GM23248 (cell line): ENCODE data around the gene OXSR1. TPM values are rescaled to one million over a fixed set of nuclear protein-coding genes. Genes with fewer than 3 reads are reported as not detected.

Experiments used
- DNase-seq: peaks from one replicate; pipeline ENCODE4 v3.0.0-alpha.2; 2015
- H2AFZ ChIP-seq: fragments of 200-600 bp; sonication (generic); 2 replicates; pipeline ENCODE4 v1.6.1; 2016; ENCODE audit warnings: antibody characterized with exemption
- H3F3A ChIP-seq: fragments of 200-600 bp; sonication (generic); 2 replicates; pipeline ENCODE4 v1.6.1; 2016; ENCODE audit warnings: mild to moderate bottlenecking, antibody characterized with exemption, mixed run types; ENCODE audit not compliant: insufficient read depth
- H3K27ac ChIP-seq: fragments of 200-600 bp; sonication (generic); 2 replicates; pipeline ENCODE4 v1.5.1; 2016; ENCODE audit warnings: mild to moderate bottlenecking
- H3K27me3 ChIP-seq: fragments of 200-600 bp; sonication (generic); replicated peaks from 2 replicates; pipeline ENCODE4 v1.6.1; 2016; ENCODE audit warnings: mild to moderate bottlenecking; ENCODE audit not compliant: insufficient read depth
- H3K36me3 ChIP-seq: fragments of 200-600 bp; sonication (generic); 2 replicates; pipeline ENCODE4 v1.6.1; 2016; ENCODE audit warnings: low read depth, mild to moderate bottlenecking
- H3K4me1 ChIP-seq: fragments of 200-600 bp; sonication (generic); 2 replicates; pipeline ENCODE4 v1.6.1; 2016; ENCODE audit warnings: mild to moderate bottlenecking; ENCODE audit not compliant: insufficient read depth
- H3K4me2 ChIP-seq: fragments of 200-600 bp; sonication (generic); one replicate; pipeline ENCODE4 v1.6.1; 2016; ENCODE audit warnings: mild to moderate bottlenecking; ENCODE audit not compliant: unreplicated experiment
- H3K4me3 ChIP-seq: fragments of 200-600 bp; sonication (generic); 2 replicates; pipeline ENCODE4 v1.5.1; 2016; ENCODE audit warnings: mild to moderate bottlenecking
- H3K79me2 ChIP-seq: fragments of 200-600 bp; sonication (generic); 2 replicates; pipeline ENCODE4 v1.6.1; 2016; ENCODE audit warnings: mild to moderate bottlenecking; ENCODE audit not compliant: insufficient read depth
- H3K9ac ChIP-seq: fragments of 200-600 bp; sonication (generic); 2 replicates; pipeline ENCODE4 v1.6.1; 2016; ENCODE audit warnings: mild to moderate bottlenecking
- H3K9me2 ChIP-seq: fragments of 200-600 bp; sonication (generic); 2 replicates; pipeline ENCODE4 v1.6.1; 2016; ENCODE audit warnings: mixed run types, mild to moderate bottlenecking, moderate library complexity; ENCODE audit not compliant: insufficient read depth
- H3K9me3 ChIP-seq: fragments of 200-600 bp; sonication (generic); one replicate; pipeline ENCODE4 v1.6.1; 2017; ENCODE audit warnings: low read depth
- H4K20me1 ChIP-seq: fragments of 200-600 bp; sonication (generic); 2 replicates; pipeline ENCODE4 v1.6.0; 2016; ENCODE audit not compliant: insufficient read depth
- EZH2 ChIP-seq: fragments of 200-600 bp; sonication (generic); IDR thresholded peaks from 2 replicates; pipeline ENCODE4 v1.6.1; 2018; ENCODE audit warnings: antibody characterized with exemption, mild to moderate bottlenecking; ENCODE audit not compliant: insufficient read depth, poor library complexity, severe bottlenecking
- EZH2phosphoT487 ChIP-seq: fragments of 200-600 bp; sonication (generic); IDR thresholded peaks from 2 replicates; pipeline ENCODE4 v1.6.1; 2018; ENCODE audit warnings: antibody characterized with exemption, moderate library complexity, mild to moderate bottlenecking, low read depth; ENCODE audit not compliant: insufficient read depth
- WGBS, 2 experiments: methylation state at CpG; one replicate each; pipeline ENCODE4 v1.1.6; 2015 to 2017; ENCODE audit warnings: low lambda C conversion rate in 2 of 2, low coverage in 1 of 2; ENCODE audit errors: missing lambda C conversion rate in 2 of 2; 5-methylcytosine and 5-hydroxymethylcytosine counted together
- in situ Hi-C: fragments of 300-500 bp; cut with MboI; formaldehyde crosslinking; loops from 2 replicates; pipeline ENCODE4 v1.15.0; 2020
- polyA plus RNA-seq: library from polyadenylated mRNA; unstranded; fragments of >200 nt; fragmentation: Nextera tagmentation; extraction: Ambion mirVana; gene quantifications from 2 replicates; pipeline ENCODE4 v1.2.1, GENCODE V29; 2016
- total RNA-seq: library from RNA; depleted of rRNA; stranded (reverse); fragments of >200 nt; shearing (Covaris generic); gene quantifications from 2 replicates; pipeline ENCODE4 v1.2.3, GENCODE V29; 2014

The OXSR1 gene
- total and polyA plus RNA-seq, 2 experiments from 2014 or later = 17.1 to 29.5 TPM

DNA sequence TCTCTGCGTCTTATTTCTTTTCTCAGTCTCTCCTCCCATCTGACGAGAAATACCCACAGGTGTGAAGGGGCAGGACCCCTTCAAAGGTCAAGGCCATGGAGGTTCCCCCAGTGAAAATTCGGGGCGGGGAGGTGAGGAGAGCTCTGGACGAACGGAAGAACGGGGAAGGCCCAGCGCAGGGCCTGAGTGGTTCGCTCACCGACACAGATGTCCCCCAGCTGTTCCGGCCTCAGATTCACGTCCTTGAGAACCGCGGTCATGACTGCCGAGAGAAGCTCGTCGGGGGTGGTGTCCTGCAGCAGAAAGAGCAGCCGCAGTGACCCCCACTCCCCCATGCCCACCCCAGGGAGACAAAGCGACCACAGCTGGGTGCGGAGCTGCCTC is 29.0 kb upstream of the OXSR1 start:
- peak; percentile 72 for DNase-seq
- no peaks in the 10 kb centered on the region for H3K9me3 ChIP-seq
- no peaks in the 10 kb centered on the region; the same call in 1 of the 2 replicates for H3K36me3 ChIP-seq
- TF ChIP-seq EZH2phosphoT487 = no peak
- no peak for TF ChIP-seq EZH2
- H4K20me1 ChIP-seq = no peaks in the 10 kb centered on the region
- in situ Hi-C loops = no loop called here
- peak overlapping the region; percentile 90 for H3K4me2 ChIP-seq
- H2AFZ ChIP-seq = peak overlapping the region; percentile 83
- 0 out of 2 replicates have a peak, but pooled peaks cover 8% of the 10 kb centered on the region for H3F3A ChIP-seq
- H3K4me1 ChIP-seq = peaks cover 15% of the 10 kb centered on the region; the same call in 1 of the 2 replicates
- no peaks in the 10 kb centered on the region for H3K9me2 ChIP-seq
- no peaks in the 10 kb centered on the region for H3K27me3 ChIP-seq
- WGBS, 2 experiments = 2% methylated on average over 18 to 20 of the region's 20 CpGs
- peaks cover 38% of the 10 kb centered on the region for H3K79me2 ChIP-seq
- peak overlapping the region; percentile 90 for H3K4me3 ChIP-seq
- peak overlapping the region; percentile 36 for H3K27ac ChIP-seq
- peak overlapping the region; percentile 85 for H3K9ac ChIP-seq

DNA sequence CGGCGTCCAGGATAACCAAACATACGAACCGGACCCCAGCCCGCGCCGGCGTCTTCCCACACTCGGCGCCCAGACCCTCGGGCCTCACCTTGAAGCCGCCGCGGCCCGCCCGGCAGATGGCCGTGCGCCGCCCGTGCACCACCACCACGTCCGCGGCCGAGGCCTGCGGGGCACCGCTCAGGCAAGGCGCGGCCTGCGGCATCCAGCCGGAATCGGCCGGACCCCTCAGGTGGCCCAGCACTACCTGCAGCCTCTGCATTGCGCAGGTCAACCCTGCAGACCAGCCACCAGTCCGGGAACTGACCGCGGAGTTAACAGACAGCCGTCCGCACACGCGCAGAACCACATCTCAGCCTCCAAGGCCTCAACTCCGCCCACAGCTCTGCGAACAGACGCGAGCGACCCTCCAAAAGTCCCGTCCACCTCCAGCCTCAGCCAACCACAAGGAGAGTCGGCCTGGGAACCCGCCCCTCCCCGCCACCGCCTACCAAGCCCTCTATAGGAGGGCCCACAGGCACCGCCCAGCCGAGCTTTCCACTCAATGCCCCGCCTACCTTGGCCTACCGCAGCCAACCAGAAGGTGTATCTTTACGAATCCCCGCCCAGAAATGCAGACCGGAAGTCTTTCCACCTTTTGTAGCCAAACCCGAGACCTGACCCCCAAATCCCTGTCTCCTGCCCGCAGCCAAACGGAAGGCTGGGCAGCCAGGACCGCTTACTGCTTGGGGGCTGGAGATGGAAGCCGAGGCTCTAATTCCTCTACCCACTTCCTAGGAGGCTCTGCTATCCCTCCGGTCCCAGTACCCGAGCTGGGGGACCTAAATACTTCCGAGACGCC is 28.3 kb upstream of the OXSR1 start, which contains the start of gene ACAA1:
ACAA1 (minus strand) TSS at position 351 of the 838 bp plus-strand sequence; CDS start at position 259, 92 bp downstream.
- peak within 1 kb of the TSS; percentile 95 for H3K4me2 ChIP-seq
- H3K36me3 ChIP-seq = no peaks in the 10 kb centered on the region; the same call in 1 of the 2 replicates
- peaks cover 15% of the 10 kb centered on the region; the same call in 1 of the 2 replicates for H3K4me1 ChIP-seq
- 1% methylated on average over 60 of the region's 66 CpGs for WGBS, 2 experiments
- H4K20me1 ChIP-seq = no peaks in the 10 kb centered on the region
- in situ Hi-C loops = no loop called here
- H3K9ac ChIP-seq = peak within 1 kb of the TSS; percentile 85
- H2AFZ ChIP-seq = peak within 1 kb of the TSS; percentile 90
- H3K79me2 ChIP-seq = peaks cover 38% of the 10 kb centered on the region
- H3F3A ChIP-seq = 0 out of 2 replicates have a peak, but pooled peaks cover 8% of the 10 kb centered on the region
- no peaks in the 10 kb centered on the region for H3K27me3 ChIP-seq
- H3K9me3 ChIP-seq = no peaks in the 10 kb centered on the region
- DNase-seq = peak; percentile 100
- H3K27ac ChIP-seq = peak within 1 kb of the TSS; percentile 77
- TF ChIP-seq EZH2 (no peak), EZH2phosphoT487 (no peak)
- H3K9me2 ChIP-seq = no peaks in the 10 kb centered on the region
- peak within 1 kb of the TSS; percentile 90 for H3K4me3 ChIP-seq

DNA sequence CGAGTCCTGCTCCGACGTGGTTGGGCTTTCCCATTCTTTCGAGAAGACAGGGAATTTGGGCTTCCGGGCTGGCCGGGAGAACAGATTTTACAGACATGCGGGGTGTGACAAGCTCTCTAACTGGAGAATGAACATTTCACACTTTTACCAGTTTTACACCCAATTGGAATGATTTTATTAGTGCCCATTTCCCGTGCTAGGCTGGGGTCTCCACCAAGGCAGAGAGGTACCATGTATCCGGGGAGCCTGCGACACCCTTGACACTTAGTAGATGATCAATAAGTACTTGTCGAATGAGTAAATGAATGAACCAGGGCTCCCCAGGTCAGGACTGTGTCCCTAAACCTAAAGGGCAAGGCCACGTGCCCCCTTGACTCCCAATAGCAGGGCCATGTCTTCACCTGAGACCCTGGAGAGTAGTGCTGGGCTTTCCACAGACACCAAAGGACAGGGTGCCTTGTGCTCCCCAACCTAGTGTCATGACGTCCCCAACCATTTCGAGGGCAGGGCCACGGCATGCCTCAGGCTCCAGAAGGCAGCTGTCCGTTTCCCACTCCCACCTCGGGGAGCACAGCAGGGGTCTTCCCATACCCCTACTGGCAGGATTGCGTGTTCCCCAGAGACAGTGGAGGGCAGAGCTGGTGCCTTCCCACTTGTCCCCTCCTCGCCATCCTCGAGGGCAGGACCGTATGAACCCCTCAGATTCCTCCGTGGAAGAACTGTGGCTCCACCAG is 27.6 kb upstream of the OXSR1 start:
- Histone ChIP-seq H3K4me2 (peak overlapping the region; percentile 95), H3F3A (0 out of 2 replicates have a peak, but pooled peaks cover 8% of the 10 kb centered on the region), H4K20me1 (no peaks in the 10 kb centered on the region), H3K27ac (peak overlapping the region; percentile 77), H3K9me3 (no peaks in the 10 kb centered on the region), H3K36me3 (no peaks in the 10 kb centered on the region; the same call in 1 of the 2 replicates), H3K4me3 (peak overlapping the region; percentile 90), H2AFZ (peak overlapping the region; percentile 90), H3K27me3 (no peaks in the 10 kb centered on the region), H3K4me1 (peaks cover 15% of the 10 kb centered on the region; the same call in 1 of the 2 replicates), H3K79me2 (peaks cover 38% of the 10 kb centered on the region), H3K9ac (peak overlapping the region; percentile 83), H3K9me2 (no peaks in the 10 kb centered on the region)
- in situ Hi-C loops = no loop called here
- WGBS, 2 experiments = 11 to 17% methylated on average over 22 of the region's 22 CpGs
- TF ChIP-seq EZH2 (no peak), EZH2phosphoT487 (no peak)
- peak; percentile 80 for DNase-seq
